Activated CD8-positive, alpha-beta T cell treated with anti-CD3 and anti-CD28 coated beads for 36 hours (primary cell): Measurements from ENCODE around the gene RSRC2. TPM values are rescaled to one million over a fixed set of nuclear protein-coding genes. Genes with fewer than 3 reads are reported as not detected.
A peak's percentile ranks its signal among the peaks of the same experiment; 100 is the strongest.

Experiments
- ATAC-seq: fragments of 200-7000 bp; cut with Tn5 transposase; one replicate; pipeline ENCODE4 v1.10.0; 2021; ENCODE audit warnings: mild to moderate bottlenecking, moderate library complexity
- CTCF ChIA-PET: fragments of 350-600 bp; sonication (Branson Sonifier 250); formaldehyde crosslinking; loops from one replicate; lab custom pipeline; 2021; ENCODE audit warnings: antibody characterized with exemption; lab: Charles Lee
- POLR2A ChIA-PET: fragments of 350-600 bp; sonication (Branson Sonifier 250); formaldehyde crosslinking; loops from one replicate; lab custom pipeline; 2021; ENCODE audit warnings: antibody characterized with exemption; lab: Charles Lee
- DNase-seq: peaks from one replicate; pipeline ENCODE4 v3.0.0-alpha.2; 2020
- H3K27ac Mint-ChIP-seq: one replicate; pipeline ENCODE4 v1.8.0; 2021; ENCODE audit warnings: mild to moderate bottlenecking, mixed read lengths
- H3K27me3 Mint-ChIP-seq: one replicate; pipeline ENCODE4 v1.8.0; 2021; ENCODE audit warnings: mixed read lengths
- H3K36me3 Mint-ChIP-seq: one replicate; pipeline ENCODE4 v1.8.0; 2021; ENCODE audit warnings: low read depth, mixed read lengths
- H3K4me1 Mint-ChIP-seq: one replicate; pipeline ENCODE4 v1.8.0; 2021; ENCODE audit warnings: low read depth, mixed read lengths
- H3K4me3 Mint-ChIP-seq: one replicate; pipeline ENCODE4 v1.8.0; 2021; ENCODE audit warnings: mild to moderate bottlenecking, moderate library complexity, mixed read lengths
- H3K9me3 Mint-ChIP-seq: one replicate; pipeline ENCODE4 v1.8.0; 2021; ENCODE audit warnings: mixed read lengths
- intact Hi-C: fragments of 100-400 bp; cut with micrococcal nuclease; formaldehyde crosslinking; loops from one replicate; pipeline ENCODE4 v1.10.0; 2022
- total RNA-seq, 2 experiments: library from RNA; stranded (reverse); gene quantifications; one replicate each; pipeline ENCODE4 v1.2.3, GENCODE V29; 2021
- TF ChIP-seq, protein P1 (sequence below): fragments of 200-600 bp; IDR thresholded peaks from one replicate; pipeline ENCODE4 v1.8.0; 2022; ENCODE audit warnings: antibody characterized with exemption, mild to moderate bottlenecking

The RSRC2 gene
- total RNA-seq, 2 experiments from 2014 or later: 108 to 116 TPM

DNA sequence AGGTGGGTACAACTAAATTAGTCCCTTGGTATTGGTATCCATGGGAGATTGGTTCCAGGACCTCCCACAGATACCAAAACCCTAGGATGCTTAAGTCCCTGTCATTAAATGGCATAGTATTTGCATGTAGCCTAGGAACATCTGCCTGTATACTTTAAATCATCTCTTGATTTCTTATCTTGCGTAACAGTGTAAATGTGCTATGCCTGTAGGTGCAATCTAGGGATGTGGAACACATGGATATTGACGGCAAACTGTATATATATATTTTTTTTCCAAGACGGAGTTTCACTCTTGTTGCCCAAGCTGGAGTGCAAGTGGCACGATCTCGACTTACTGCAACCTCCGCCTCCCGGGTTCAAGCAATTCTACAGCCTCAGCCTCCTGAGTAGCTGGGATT, 1.8 kb upstream of the RSRC2 start:
- H3K27me3 Mint-ChIP-seq: no peaks in the 10 kb centered on the region
- POLR2A ChIA-PET: interaction anchor here (0.7 to 10.2 kb wide), 5 partner anchors 11 to 235 kb away, joined by 3 to 179 read pairs (median 3); partner anchors contain the start of gene ZCCHC8
- intact Hi-C loops: no loop called here

DNA sequence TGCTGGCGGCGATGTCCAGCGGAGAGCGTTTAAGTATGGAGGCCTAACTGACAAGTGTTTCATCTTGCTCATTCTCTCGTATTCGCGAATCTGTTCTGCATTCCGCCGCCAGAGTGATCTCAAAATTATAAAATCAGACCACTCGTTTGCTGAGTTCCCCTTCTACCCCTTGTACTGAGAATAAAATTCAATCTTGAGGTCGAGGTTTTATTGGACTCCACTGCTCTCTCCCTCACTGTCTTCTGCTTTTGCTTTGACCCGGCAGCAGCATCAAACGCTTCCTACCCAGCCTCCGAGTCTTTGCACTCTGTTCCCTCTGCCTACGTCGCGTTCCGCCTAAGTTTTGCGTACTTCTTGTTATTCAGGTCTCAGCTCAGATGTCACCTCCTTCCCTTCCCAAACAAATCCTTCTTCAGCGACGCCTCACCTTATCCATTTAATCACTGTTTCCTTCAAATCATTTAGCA, 775 bp upstream of the RSRC2 start:
- H3K9me3 Mint-ChIP-seq: no peaks in the 10 kb centered on the region
- peaks cover 31% of the 10 kb centered on the region for H3K4me1 Mint-ChIP-seq
- no peak overlapping the region for H3K4me3 Mint-ChIP-seq
- TF ChIP-seq, protein P1, sequence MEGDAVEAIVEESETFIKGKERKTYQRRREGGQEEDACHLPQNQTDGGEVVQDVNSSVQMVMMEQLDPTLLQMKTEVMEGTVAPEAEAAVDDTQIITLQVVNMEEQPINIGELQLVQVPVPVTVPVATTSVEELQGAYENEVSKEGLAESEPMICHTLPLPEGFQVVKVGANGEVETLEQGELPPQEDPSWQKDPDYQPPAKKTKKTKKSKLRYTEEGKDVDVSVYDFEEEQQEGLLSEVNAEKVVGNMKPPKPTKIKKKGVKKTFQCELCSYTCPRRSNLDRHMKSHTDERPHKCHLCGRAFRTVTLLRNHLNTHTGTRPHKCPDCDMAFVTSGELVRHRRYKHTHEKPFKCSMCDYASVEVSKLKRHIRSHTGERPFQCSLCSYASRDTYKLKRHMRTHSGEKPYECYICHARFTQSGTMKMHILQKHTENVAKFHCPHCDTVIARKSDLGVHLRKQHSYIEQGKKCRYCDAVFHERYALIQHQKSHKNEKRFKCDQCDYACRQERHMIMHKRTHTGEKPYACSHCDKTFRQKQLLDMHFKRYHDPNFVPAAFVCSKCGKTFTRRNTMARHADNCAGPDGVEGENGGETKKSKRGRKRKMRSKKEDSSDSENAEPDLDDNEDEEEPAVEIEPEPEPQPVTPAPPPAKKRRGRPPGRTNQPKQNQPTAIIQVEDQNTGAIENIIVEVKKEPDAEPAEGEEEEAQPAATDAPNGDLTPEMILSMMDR: no peak
- ChIA-PET POLR2A (interaction anchor here (0.6 to 10.2 kb wide), 24 partner anchors 10 to 827 kb away, joined by 3 to 179 read pairs (median 4); partner anchors contain the start of genes DENR, DIABLO, HCAR1 and VPS33A), CTCF (interaction anchor here (0.9 to 2.3 kb wide), 3 partner anchors 11 to 128 kb away, joined by 4 to 6 read pairs (median 5); partner anchors contain the start of gene ZCCHC8)
- intact Hi-C loops: no loop called here
- DNase-seq (peak; percentile 54), ATAC-seq (no peak)
- H3K27ac Mint-ChIP-seq: no peak overlapping the region
- no peaks in the 10 kb centered on the region for H3K27me3 Mint-ChIP-seq
- peaks cover 47% of the 10 kb centered on the region for H3K36me3 Mint-ChIP-seq

More for the DNA sequence above, 1.8 kb upstream of the RSRC2 start:
- Mint-ChIP-seq H3K36me3 (peaks cover 44% of the 10 kb centered on the region), H3K27ac (no peak overlapping the region), H3K9me3 (no peaks in the 10 kb centered on the region), H3K4me3 (no peak overlapping the region), H3K4me1 (peaks cover 24% of the 10 kb centered on the region)
- ATAC-seq (no peak), DNase-seq (no peak)
- TF ChIP-seq, protein P1: no peak
- CTCF ChIA-PET: interaction anchor here (0.9 to 1.2 kb wide), 2 partner anchors 10 to 12 kb away, joined by 3 to 5 read pairs; no protein-coding TSS in a partner anchor

DNA sequence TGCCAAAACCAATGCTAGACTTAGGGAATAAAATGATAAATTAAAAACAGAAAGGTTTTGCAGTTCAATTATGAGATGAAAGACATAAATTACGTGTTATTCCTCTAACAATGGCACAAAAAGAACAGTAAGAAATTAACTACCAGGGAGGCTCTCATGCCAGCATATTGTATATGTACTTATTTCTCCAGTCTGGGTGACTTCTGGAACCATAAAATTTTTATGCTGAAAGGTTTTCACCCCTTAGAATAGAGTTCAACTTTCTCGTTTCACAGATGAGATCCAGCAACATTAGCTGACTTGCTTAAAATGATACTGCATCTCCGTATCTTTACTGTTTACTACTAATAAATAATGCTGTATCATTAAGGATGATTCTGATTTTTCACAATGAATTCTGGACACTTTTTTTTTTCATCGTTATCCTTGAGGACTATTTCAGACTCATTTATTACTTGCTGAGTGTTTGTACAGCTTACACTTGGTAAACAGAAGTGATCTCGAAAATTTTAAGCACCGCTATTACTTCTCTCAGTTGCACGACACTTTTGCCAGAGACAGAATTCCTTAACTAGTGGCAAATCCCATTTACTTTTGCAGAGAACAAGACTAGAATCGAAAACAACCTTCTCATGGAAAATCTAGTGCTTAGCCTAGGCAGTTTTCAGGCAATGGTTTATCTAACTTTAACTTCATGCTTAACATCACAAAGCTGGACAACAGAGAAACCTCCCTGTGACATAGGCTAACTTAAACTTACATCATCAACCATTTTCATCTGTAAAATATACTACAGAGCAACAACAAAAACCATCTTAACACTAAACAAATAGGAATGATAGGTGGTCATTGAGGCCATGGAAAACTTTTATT, 2.7 kb downstream of the RSRC2 start:
- peaks cover 55% of the 10 kb centered on the region for H3K36me3 Mint-ChIP-seq
- no peaks in the 10 kb centered on the region for H3K9me3 Mint-ChIP-seq
- no peaks in the 10 kb centered on the region for H3K27me3 Mint-ChIP-seq
- CTCF ChIA-PET: interaction anchor here (1.1 kb wide), 1 partner anchor 23 kb away, joined by 3 read pairs; no protein-coding TSS in a partner anchor
- TF ChIP-seq, protein P1: no peak
- intact Hi-C loops: no loop called here
- DNase-seq: no peak
- POLR2A ChIA-PET: interaction anchor here (0.9 to 10.2 kb wide), 6 partner anchors 9 to 22 kb away, joined by 3 to 179 read pairs (median 4); partner anchors contain the start of gene ZCCHC8
- peaks cover 49% of the 10 kb centered on the region for H3K4me1 Mint-ChIP-seq
- no peak for ATAC-seq
- H3K4me3 Mint-ChIP-seq: peak overlapping the region; percentile 94
- H3K27ac Mint-ChIP-seq: peak overlapping the region; percentile 93

DNA sequence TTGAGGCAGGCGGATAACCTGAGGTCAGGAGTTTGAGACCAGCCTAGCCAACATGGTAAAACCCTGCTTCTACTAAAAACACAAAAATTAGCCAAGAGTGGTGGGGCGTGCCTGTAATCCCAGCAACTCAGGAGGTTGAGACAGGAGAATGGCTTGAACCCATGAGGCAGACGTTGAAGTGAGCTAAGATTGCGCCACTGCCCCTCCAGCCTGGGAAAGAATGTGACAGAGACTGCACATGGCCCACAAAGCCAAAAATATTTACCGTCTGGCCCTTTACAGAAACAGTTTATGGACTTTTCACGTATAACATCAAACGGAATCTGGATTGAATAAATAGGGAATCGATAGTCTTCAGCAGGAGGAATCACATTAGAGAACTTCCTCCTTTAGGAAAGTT, 3.5 kb downstream of the RSRC2 start:
- ATAC-seq (no peak), DNase-seq (no peak)
- no peaks in the 10 kb centered on the region for H3K9me3 Mint-ChIP-seq
- intact Hi-C loops: no loop called here
- no peaks in the 10 kb centered on the region for H3K27me3 Mint-ChIP-seq
- peaks cover 63% of the 10 kb centered on the region for H3K36me3 Mint-ChIP-seq
- POLR2A ChIA-PET: interaction anchor here (0.9 to 10.2 kb wide), 6 partner anchors 9 to 32 kb away, joined by 3 to 179 read pairs (median 6); partner anchors contain the start of gene ZCCHC8
- CTCF ChIA-PET: interaction anchor here (1.3 to 1.6 kb wide), 3 partner anchors 10 to 18 kb away, joined by 3 to 4 read pairs (median 3); no protein-coding TSS in a partner anchor
- H3K27ac Mint-ChIP-seq: peak overlapping the region; percentile 93
- peak overlapping the region; percentile 94 for H3K4me3 Mint-ChIP-seq
- H3K4me1 Mint-ChIP-seq: peaks cover 50% of the 10 kb centered on the region
- TF ChIP-seq, protein P1: no peak
